MM.1S (cell line): Measurements from ENCODE around the gene EPM2AIP1.

ENCODE experiments used
- CTCF ChIP-seq: fragments of 300-600 bp; sonication (generic); IDR thresholded peaks from 2 replicates; pipeline ENCODE4 v1.5.1; 2016; ENCODE audit warnings: antibody characterized with exemption, low read length, mixed read lengths
- EZH2 ChIP-seq: fragments of 300-600 bp; sonication (generic); optimal IDR thresholded peaks from 2 replicates; pipeline ENCODE3; 2017; ENCODE audit warnings: low read depth, mild to moderate bottlenecking, antibody characterized with exemption, low read length, mixed read lengths
- EZH2phosphoT487 ChIP-seq: fragments of 300-600 bp; sonication (generic); IDR thresholded peaks from 2 replicates; pipeline ENCODE4 v1.6.1; 2018; ENCODE audit warnings: antibody characterized with exemption, low read length

- TF ChIP-seq CTCF (no peak), EZH2 (no peak), EZH2phosphoT487 (no peak)
Observed at GRCh38 chr3:36941658-36942057, 51.3 kb downstream of the EPM2AIP1 start.
